ENCODE measurements around the gene MPP4. TPM values are rescaled to one million over a fixed set of nuclear protein-coding genes. Genes with fewer than 3 reads are reported as not detected.

MPP4 gene
- total and polyA plus RNA-seq, 9 of the 15 experiments (the other 6 are each of a cell fraction or from before 2014, with no cell fraction given), result 0.03 to 0.08 TPM; not detected in 7

DNA sequence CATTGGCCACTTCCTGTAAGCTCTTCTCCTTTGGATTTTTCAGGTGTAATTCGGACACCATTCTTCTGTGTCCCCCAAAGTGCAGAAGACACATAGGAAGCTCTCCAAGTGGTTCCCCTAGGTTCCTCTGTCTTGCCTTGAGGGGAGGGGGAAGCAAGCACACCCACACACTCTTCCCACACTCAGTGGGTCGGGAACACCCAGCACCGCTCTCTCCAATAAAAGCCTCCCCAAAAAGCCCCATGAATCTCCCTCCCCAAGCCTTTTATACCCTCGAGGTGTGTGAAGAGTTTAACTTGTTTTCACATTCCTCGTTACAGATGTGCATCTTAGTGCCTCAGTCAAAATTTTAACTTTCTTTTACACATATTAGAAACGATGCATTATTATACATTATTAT, 45.2 kb downstream of the MPP4 start (continued):
- no peak for TF ChIP-seq MAZ (CRISPR knock-in tag; conservative IDR thresholded peaks at IDR 0.05 in 1 of 2, IDR thresholded peaks at IDR 0.05 in 1 of 2)
- TF ChIP-seq RBM17 (IDR thresholded peaks at IDR 0.05; ENCODE audit: borderline replicate concordance, low read depth, low read length), result no peak
- TF ChIP-seq NRF1 (conservative IDR thresholded peaks at IDR 0.05 in 1 of 2, IDR thresholded peaks at IDR 0.05 in 1 of 2), result no peak
- no peak for TF ChIP-seq BCL6 (CRISPR knock-in tag; IDR thresholded peaks at IDR 0.05)
- TF ChIP-seq ZNF445 (CRISPR knock-in tag; IDR thresholded peaks at IDR 0.05; ENCODE audit: low read depth), result no peak
- TF ChIP-seq, protein P1, sequence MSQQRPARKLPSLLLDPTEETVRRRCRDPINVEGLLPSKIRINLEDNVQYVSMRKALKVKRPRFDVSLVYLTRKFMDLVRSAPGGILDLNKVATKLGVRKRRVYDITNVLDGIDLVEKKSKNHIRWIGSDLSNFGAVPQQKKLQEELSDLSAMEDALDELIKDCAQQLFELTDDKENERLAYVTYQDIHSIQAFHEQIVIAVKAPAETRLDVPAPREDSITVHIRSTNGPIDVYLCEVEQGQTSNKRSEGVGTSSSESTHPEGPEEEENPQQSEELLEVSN (IDR thresholded peaks at IDR 0.05; ENCODE audit: borderline replicate concordance in 1 of 2, extremely low read depth in 1 of 2, insufficient read depth in 1 of 2, insufficient read length in 1 of 2, low read depth in 1 of 2, low read length in 1 of 2, poor library complexity in 1 of 2, severe bottlenecking in 1 of 2), result no peak
- TF ChIP-seq, protein P2, sequence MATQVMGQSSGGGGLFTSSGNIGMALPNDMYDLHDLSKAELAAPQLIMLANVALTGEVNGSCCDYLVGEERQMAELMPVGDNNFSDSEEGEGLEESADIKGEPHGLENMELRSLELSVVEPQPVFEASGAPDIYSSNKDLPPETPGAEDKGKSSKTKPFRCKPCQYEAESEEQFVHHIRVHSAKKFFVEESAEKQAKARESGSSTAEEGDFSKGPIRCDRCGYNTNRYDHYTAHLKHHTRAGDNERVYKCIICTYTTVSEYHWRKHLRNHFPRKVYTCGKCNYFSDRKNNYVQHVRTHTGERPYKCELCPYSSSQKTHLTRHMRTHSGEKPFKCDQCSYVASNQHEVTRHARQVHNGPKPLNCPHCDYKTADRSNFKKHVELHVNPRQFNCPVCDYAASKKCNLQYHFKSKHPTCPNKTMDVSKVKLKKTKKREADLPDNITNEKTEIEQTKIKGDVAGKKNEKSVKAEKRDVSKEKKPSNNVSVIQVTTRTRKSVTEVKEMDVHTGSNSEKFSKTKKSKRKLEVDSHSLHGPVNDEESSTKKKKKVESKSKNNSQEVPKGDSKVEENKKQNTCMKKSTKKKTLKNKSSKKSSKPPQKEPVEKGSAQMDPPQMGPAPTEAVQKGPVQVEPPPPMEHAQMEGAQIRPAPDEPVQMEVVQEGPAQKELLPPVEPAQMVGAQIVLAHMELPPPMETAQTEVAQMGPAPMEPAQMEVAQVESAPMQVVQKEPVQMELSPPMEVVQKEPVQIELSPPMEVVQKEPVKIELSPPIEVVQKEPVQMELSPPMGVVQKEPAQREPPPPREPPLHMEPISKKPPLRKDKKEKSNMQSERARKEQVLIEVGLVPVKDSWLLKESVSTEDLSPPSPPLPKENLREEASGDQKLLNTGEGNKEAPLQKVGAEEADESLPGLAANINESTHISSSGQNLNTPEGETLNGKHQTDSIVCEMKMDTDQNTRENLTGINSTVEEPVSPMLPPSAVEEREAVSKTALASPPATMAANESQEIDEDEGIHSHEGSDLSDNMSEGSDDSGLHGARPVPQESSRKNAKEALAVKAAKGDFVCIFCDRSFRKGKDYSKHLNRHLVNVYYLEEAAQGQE (IDR thresholded peaks at IDR 0.05; ENCODE audit: borderline replicate concordance), result no peak
- TF ChIP-seq, protein P2 (CRISPR knock-in tag; IDR thresholded peaks at IDR 0.05; ENCODE audit: low read depth), result no peak
- TF ChIP-seq, protein P3, sequence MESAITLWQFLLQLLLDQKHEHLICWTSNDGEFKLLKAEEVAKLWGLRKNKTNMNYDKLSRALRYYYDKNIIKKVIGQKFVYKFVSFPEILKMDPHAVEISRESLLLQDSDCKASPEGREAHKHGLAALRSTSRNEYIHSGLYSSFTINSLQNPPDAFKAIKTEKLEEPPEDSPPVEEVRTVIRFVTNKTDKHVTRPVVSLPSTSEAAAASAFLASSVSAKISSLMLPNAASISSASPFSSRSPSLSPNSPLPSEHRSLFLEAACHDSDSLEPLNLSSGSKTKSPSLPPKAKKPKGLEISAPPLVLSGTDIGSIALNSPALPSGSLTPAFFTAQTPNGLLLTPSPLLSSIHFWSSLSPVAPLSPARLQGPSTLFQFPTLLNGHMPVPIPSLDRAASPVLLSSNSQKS (CRISPR knock-in tag; IDR thresholded peaks at IDR 0.05), result no peak
- TF ChIP-seq, protein P4, sequence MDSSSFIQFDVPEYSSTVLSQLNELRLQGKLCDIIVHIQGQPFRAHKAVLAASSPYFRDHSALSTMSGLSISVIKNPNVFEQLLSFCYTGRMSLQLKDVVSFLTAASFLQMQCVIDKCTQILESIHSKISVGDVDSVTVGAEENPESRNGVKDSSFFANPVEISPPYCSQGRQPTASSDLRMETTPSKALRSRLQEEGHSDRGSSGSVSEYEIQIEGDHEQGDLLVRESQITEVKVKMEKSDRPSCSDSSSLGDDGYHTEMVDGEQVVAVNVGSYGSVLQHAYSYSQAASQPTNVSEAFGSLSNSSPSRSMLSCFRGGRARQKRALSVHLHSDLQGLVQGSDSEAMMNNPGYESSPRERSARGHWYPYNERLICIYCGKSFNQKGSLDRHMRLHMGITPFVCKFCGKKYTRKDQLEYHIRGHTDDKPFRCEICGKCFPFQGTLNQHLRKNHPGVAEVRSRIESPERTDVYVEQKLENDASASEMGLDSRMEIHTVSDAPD (CRISPR knock-in tag; IDR thresholded peaks at IDR 0.05), result no peak

Data from K562 (cell line).